ENCODE results near the gene RHO.
"Not testable (repeated sequence)": the region's sequence is repeated elsewhere in the genome, so short reads cannot be mapped to it uniquely, and the experiment has no call there.

The RHO gene

DNA sequence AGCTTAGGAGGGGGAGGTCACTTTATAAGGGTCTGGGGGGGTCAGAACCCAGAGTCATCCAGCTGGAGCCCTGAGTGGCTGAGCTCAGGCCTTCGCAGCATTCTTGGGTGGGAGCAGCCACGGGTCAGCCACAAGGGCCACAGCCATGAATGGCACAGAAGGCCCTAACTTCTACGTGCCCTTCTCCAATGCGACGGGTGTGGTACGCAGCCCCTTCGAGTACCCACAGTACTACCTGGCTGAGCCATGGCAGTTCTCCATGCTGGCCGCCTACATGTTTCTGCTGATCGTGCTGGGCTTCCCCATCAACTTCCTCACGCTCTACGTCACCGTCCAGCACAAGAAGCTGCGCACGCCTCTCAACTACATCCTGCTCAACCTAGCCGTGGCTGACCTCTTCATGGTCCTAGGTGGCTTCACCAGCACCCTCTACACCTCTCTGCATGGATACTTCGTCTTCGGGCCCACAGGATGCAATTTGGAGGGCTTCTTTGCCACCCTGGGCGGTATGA, at the start of gene RHO:
RHO (plus strand) TSS at position 51 of the 512 bp plus-strand sequence; CDS start at position 146, 95 bp downstream.
- no peak for DNase-seq

DNA sequence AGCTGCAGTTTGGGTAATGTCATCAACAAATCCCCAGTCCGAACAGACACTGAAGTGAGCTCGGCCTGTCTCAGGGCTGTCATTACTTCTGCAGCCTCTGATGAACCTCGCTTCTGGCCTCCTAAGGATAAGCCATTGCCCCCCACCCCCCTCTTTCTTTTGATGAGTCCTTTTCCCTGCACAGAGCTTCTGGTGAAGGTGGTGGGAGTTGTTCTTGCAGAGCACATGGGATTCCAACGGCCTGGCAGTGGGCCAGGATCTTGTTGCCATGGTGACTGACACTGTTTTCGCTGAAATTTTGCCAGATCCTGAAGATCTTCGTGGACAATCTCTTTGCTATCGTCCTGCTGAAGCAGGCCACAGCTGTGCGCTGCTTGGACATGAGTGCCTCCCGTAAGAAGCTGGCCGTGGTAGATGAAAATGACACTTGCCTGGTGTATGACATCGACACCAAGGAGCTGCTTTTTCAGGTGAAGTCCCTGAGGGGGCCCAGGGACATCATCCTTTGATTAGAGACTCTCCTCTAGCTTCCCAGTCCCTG, 47.1 kb upstream of the RHO start:
- not testable (repeated sequence) for DNase-seq

DNA sequence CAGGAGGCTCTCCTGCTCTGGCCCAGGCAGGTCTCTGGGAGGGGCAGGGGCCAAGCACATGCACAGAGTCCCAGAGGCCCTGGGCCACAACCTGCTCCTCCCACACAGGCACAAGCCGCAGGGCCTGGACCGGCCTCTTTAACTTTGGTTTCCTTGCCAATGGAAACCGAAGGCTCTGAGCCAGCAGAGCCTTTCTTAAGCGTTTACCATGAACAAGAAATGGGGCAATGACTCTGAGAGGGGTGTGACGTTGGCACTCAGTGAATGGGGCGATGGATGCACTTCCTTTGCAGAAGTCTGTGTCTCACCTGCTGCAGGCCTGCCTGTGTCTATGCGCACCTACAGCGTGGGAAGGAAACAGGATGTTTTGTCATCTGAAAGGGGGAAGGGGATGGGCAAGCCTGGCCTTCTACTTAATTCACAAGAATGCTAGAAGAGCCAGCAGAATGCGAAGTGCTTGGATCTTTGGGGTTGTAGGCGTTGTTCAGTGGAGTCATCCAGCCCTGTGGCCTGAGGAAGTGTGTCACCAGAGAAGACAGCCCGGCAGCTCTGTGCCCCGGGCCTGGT, 46.6 kb upstream of the RHO start:
- peak; percentile 58 for DNase-seq

DNA sequence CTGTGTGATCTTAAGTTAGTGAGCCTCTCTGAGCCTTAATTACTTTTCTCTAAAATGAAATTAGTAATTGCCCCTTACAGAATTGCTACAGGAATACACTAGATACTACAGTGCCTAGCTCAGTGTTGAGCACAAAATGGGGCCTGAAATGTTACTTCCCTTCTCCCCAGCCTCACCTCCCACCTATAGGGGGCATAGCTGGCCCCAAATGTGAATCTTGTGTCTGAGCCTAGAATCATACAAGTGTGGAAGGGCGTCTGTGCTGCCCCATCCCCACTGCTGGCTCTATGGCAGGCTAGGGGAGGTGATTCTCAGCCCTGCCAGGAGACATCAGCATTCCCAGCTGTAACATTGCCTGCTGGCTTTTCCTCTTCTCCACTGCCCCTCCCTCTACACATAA, 45.7 kb upstream of the RHO start:
- DNase-seq, result no peak

DNA sequence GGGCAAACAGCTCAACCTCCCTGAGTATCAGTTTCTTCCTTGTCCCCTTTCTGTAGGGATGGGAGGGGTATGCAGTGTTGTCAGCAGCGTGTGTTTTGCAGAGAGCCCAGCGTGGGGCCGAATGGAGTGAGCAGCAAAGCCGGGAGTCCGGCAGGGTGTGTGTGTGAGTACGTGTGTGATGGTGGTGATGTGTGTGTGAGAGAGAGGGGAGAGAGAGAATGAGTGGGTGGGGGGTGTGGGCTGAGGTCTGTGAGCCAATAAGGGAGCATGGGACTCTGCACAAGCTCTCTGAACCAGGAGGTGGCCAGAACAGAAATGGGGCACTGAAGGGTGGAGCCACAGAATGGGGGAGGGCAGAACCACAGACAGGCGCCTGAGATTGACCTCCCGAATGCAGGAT, 44.6 kb upstream of the RHO start:
- DNase-seq, result no peak

DNA sequence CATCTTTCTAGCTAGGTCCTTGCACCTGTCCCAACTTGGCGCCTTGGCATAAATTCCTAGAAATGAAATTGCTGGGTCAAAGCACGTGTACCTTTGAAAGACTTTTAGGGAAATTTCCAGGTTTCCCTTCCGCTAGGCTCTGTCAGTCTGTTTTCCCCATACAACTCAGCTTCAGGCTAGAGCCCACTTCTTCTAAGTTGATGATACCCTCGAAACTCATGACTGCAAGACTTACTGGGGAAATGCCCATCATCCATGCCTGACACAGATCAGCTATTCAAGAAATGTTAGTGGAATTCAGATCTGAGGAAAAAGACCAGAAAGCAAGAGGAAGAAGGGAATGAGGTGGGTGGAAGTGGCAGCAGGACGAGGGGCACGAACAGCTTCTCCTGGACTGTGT, 43.3 kb upstream of the RHO start:
- DNase-seq, result not testable (repeated sequence)

DNA sequence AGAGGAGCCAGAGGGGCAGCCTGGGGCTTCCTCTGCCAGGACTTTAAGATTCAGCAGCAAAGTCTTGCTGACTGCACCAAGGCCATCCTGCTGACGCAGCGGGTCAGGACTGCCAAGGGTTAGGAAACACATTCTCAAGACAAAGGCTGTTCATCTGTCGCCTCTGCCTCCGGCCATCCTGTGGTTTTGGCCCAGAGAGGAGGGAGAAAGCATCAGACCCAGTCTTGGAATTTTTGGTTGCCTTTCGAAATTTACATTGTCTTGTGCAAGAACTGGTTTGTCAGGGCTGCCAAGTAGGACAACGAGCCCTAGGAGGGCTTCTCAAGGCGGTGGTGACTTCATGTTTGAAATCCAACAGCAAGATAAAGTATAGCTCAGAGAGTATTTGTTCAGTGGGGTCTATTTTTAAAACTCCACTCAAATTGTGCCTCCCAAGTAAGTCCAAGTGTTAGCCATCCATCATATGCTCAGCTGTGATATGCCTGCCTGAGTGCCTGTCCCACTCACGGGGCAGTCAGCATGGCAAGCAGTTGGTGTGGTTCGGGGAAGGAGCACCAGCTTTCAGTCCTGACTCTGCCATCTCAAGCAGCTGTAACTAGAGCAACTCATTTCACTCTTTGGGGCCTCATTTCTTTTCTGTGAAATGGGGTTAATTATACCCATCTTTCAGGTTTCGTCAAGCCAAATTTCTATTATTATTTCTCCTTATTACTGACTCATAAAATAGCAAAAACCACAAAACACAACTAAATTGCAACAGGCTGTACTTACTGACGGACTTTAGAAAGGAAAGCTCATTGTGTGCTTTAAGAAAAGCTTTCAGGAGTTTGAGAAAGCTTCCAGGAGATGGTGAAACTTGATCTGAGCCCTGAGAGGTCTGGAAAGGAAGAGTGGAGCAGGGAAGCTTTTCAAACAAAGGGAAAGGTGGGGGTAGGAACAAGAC, 42.4 kb upstream of the RHO start:
- DNase-seq, result no peak

DNA sequence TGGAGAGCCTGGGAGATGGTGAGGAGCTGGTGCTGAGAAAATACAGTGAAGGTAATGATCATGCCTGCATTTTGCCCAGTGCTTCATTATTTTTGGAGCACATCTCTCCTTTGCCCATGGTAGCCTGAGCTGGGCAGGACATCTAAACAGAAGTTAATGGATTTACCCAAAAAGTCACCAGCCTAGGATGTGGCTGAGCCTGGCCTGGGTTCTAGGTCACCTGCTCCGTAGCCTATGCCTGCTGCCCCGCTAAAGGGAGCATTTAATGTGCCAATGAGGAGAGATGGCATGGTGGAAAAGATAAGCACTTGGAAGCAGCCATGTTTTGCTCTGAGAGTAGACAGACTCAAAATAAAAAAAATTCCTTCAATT, 41.8 kb upstream of the RHO start:
- DNase-seq, result no peak

DNA sequence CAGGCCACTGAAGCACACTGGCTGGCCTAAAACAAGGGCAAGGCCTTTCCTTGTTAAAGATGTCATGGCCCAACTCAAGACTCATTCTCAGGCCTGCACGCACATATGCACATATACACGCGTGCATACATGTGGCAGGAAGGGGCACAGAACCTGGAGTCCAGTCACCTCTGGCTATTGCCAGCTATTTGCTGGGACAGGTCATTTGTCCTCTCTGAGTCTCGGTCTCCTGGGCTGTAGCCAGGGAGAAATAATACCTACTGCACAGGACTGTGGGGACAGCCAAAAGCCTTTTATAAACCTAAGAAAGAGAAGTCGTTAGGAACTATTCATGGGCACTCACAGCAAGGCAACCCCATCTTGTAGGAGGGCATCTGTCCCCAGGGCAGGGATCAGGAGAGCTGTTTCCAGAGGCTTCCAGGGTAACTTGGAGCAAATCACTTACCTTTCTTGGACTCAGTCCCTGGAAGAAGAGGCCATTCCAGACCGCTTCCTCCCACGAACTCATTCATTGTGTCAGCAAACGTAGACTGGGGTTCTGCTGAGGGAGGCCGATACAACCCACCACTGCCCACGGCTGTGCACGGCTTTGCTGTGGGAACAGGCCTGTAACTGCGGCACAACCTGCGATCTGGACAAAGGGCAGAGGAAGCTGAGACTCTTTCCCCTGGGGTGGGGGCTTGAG, 41.1 kb upstream of the RHO start:
- no peak for DNase-seq

DNA sequence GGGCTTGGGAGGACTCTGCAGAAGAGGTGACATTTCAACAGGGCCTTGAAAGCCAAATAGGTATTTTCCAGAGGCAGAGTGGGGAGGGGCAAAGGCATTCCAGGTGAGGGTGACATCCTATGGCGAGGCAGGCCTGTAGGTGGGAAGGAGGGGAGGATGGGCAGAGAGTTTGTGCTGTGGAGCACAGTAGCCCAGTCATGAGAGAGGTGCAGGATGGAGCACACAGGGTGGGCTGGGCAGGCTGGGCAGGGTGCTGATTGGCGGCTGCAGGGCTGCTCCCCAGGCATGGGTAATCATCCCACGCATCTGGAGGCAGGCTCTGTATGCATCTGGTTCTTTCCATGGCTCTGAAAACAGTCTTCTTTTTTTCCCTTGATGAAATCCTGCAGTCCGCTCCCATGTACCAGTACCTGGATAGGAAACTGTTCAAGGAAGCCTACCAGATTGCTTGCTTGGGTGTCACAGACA, 40.5 kb upstream of the RHO start:
- not testable (repeated sequence) for DNase-seq

DNA sequence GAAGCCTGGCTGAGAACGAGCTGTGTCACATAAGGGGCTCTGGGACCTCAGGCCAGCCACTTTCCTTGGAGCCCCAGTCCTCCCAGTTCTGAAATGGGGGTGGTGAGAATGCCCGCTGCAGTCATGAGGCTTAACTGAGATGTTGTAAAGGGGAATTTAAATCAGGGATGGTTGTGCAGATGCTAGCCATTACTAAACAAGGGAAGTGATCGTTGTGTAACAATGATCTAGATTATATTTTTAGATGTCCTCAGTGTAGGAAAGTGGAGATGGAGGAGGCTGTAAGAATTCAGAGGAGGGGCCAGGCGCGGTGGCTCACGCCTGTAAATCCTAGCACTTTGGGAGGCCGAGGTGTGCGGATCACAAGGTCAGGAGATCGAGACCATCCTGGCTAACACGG, 39.2 kb upstream of the RHO start:
- DNase-seq, result not testable (repeated sequence)

DNA sequence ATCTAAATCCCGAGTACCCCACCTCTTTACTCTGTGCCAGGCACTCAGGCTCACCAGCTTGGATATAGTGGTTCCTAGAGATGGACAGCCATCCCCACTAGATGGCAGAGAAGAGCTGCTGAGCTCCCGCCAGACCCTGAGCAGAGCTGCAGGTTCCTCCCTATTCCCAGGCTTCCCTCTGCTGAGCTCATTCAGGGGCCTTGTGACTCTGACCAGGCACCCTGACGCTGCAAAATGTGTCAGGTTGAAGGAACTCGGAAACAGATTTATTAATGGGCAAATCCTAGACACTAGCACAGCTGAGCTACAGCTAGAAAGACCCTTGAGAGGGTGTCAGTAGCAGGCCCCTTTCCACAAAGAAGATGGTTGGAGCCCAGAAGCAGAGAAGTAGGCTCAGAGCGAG, 38.2 kb upstream of the RHO start:
- peak; percentile 70 for DNase-seq

DNA sequence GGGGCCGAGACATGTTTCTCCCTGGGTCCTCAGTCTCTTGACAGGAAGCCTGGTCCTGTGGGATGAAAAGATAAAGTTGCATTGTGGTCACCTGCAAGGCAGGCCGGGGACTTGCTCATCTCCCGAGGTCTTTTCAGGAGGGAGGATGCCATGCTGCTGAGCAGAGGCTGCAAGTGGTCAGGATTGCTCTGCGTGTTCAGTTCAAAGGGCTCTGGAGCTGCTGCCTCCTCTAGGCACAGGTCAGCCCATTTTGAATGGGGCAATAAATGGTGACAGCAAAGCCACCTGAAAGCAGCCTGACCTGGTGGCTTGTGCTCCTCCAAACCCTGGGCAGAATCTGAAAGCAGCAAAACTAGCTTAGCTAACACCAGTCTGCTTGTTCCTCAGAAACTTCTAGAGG, 37.4 kb upstream of the RHO start:
- not testable (repeated sequence) for DNase-seq

DNA sequence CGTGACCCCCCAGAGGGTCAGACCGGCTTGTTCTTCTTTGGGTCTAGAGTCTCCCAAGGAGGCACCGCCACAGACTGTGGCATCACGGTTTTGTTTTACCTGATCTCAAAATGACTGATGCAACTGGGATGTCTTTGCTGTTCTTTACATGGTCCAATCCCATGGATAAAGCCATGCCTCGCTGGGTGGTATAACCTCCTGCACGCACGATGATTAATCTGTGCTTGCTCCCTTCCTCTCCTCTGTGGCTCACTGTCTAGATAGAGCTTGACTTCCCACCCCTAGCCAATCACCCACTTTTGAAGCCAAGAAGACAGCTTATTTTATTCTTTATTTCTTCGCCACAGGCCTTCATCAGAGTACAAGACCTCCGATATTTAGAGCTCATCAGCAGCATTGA, 36.6 kb upstream of the RHO start:
- DNase-seq, result no peak

DNA sequence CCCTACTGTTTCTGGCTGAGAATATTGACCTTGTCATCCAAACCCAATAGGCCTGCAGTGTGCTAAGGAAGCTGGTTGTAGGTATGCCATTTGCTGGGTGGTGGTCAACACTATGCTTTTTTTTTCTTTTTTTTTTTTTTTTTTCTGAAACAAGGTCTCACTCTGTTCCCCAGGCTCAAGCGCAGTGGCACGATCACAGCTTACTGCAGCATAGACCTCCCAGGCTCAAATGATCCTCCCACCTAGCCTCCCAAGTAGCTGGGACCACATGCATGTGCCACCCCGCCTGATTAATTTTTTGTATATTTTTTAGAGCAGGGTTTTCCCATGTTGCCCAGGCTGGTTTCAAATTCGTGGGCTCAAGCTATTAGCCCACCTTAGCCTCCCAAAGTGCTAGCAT, 35.7 kb upstream of the RHO start:
- DNase-seq, result no peak

DNA sequence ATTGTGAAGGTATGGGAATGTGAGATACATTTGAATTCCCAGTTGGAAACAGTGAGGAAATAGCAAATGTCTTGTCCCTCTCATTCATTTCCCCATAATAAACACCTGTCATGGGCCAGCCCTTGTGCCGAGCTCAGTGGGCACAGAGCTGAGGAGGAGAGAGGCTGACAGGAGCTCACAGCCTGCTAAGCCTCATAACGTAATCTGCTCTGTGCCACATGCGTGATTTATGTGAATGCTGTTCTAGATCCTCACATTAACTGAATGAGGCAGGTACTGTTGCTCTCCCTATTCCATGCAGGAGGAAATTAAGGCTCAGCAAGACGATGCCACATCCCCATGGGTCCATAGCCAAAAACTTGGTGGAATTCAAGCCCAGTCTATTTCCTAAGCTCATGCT, 35.2 kb upstream of the RHO start:
- no peak for DNase-seq

DNA sequence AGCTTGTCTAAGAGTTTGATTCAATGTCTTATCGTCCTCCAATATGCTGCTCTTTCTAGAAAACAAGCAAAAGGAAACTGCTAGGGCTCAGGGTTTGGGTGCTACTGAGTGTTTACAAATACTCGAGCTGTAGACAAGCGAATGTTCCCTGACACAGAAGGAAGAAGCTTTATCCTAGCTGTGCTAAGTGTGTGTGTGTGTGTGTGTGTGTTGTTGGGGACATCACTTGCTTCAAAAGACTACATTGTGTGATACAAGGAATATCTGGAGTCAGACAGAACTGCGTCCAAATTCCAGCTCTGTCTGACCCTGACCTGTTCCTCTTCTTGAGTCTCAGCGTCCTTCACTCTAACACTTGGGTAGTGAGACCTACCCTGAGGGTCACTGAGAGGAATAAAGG, 33.9 kb upstream of the RHO start:
- not testable (repeated sequence) for DNase-seq

DNA sequence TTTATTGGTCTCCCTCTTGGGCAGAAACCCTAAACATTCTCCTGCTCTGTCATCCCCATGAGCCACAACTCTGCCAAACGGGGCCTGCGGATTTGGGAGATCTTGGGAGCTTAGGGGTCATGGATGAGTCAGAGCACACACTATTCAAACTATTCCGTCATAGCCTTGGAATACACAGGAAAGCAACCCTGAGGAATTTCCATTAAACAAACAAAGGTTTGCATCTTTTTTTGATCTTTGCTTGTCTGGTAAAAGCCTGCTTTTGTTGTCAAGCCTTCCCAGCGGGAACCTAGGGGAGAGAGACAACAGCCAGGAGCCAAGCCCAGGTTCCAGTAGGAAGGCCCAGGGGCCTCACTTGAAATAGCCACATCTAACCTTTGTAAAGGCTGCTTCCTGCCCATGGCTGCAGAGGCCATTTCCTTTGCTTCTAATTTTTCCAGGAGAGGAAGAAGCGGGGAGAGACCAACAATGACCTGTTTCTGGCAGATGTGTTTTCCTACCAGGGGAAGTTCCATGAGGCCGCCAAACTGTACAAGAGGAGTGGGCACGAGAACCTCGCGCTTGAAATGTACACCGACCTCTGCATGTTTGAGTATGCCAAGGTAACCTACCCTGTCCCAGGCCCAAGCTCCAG, 33.3 kb upstream of the RHO start:
- not testable (repeated sequence) for DNase-seq

DNA sequence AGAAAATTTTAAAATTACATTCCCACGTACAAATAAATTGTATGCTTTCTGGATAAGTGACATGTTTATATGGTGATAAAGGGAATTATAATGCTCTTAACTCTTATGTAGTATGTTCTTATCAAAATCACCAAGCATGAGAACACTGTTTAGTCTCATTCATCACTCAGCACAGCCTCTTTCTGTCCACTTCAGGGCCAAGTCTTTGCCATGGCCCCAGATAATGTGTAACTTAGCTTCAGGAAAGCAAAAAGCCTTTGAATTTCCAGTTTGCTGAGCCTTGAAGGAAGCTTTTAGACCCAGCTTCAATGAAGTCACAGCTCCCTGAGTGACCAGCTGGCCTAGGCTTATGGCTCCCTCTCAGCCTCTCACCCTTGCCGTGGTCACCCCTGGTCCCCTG, 30.6 kb upstream of the RHO start:
- not testable (repeated sequence) for DNase-seq

DNA sequence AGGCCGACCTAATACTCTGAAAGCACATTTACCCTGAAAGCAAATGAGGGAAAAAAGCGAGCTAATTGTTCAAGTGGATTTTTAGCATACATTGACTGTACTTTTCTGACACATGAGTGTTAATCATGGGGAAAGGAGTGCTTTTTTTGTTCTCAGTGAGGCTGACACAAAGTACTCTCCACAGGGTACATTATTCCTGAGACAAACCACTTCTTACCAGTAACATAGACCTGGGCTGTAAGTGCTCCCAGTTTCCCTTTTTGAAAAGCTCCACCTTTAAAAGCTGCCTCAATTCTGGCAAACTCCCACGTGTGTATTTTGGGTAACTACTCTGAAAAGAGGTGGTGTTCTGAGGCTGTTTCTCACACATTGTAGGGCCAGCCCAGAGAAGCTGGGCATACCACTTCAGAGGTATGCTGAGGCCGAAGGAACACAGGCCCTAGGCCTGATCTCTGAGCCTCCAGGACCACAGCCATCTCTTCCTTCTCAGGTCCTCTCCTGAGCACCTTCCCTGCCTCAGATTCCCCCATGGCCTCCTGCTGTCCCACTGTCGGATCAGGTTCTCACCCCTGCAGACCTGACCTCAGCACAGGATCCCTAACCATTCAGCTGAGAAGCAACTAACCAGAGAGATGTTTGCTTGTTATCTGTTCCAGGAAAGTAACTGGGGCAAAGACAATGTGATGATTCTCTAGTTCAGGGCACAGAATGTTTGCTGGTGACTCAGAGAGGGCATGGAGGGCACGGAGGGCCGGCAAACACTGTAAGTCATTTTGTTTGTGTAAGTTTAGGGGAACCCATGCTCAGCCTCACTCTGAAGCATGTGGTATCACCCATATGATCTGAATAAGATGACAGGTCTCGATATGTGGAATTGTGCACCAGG, 29.6 kb upstream of the RHO start:
- DNase-seq, result not testable (repeated sequence)

DNA sequence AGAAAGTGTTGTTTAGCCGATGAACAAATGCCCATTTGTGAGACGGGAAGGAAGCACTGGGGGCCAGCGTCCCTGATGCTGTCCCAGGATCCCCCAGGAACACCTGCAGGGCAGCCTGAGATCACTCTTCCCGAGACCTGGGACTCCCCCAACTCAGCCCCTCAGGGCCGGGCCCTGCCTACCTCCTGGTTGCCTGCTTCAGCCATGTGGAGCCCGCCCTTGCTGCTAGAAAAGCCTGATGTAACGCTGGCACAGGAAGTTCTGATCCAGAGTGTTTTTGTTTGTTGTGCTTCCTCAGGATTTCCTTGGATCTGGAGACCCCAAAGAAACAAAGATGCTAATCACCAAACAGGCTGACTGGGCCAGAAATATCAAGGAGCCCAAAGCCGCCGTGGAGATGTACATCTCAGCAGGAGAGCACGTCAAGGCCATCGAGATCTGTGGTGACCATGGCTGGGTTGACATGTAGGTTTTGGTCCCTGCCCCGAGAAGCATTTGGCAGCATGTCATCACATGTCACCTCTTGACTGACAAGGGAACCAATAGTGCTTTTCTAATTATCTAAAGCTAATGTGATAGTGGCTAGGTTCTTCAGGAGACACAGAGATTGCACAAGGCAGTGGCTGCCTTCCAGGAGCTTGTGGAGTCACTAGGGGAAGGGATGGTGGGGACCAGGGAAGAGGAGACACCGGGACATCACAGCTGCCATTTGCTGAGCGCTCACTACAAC, 28.7 kb upstream of the RHO start:
- DNase-seq, result not testable (repeated sequence)

All from CD4-positive, alpha-beta T cell treated with Interleukin-12 subunit alpha and Interleukin-12 subunit beta, for 1 hour (primary cell).